Fibroblast of the aortic adventitia (primary cell): Measurements from ENCODE around the gene RAD51B. TPM values are rescaled to one million over a fixed set of nuclear protein-coding genes. Genes with fewer than 3 reads are reported as not detected.
A peak's percentile ranks its signal among the peaks of the same experiment; 100 is the strongest.

ENCODE experiments used
- DNase-seq: peaks from one replicate; pipeline ENCODE4 v3.0.0-alpha.2; 2010; ENCODE audit warnings: low read depth
- H3K4me3 ChIP-seq: 2 replicates; pipeline ENCODE4 v1.5.1; 2011; ENCODE audit warnings: low read depth, mild to moderate bottlenecking, control low read depth, low read length, moderate library complexity
- total RNA-seq: library from RNA; depleted of rRNA; stranded (reverse); fragments of >200 nt; gene quantifications from 2 replicates; pipeline ENCODE4 v1.2.3, GENCODE V29; 2012; ENCODE audit warnings: low replicate concordance
- TF ChIP-seq, protein P1 (sequence below): IDR thresholded peaks from 2 replicates; pipeline ENCODE4 v1.5.1; 2011; ENCODE audit warnings: mild to moderate bottlenecking, low read length, control low read depth, inconsistent platforms; ENCODE audit not compliant: insufficient read depth

The RAD51B gene
- total RNA-seq, 1 donor = 28.7 TPM

DNA sequence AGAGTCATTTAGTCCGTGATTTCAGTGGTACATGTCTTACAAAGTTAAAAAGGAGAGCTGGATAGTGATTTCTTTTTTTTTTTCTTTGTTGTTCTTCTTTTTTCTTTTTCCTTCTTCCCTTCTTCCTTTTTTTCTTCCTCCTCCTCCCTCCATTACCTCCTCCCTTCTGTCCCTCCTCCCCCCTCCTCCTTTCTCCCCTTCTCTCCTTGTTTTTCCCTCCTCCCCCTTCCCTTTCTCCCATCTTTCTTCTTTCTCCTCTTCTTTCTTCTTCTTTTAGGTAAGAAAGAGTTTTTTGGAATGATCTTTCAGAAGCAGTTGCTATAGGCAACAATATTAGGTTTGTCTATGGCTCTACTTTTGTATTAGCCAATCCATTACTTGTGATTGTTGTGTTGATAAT, 368.6 kb downstream of the RAD51B start:
- TF ChIP-seq, protein P1, sequence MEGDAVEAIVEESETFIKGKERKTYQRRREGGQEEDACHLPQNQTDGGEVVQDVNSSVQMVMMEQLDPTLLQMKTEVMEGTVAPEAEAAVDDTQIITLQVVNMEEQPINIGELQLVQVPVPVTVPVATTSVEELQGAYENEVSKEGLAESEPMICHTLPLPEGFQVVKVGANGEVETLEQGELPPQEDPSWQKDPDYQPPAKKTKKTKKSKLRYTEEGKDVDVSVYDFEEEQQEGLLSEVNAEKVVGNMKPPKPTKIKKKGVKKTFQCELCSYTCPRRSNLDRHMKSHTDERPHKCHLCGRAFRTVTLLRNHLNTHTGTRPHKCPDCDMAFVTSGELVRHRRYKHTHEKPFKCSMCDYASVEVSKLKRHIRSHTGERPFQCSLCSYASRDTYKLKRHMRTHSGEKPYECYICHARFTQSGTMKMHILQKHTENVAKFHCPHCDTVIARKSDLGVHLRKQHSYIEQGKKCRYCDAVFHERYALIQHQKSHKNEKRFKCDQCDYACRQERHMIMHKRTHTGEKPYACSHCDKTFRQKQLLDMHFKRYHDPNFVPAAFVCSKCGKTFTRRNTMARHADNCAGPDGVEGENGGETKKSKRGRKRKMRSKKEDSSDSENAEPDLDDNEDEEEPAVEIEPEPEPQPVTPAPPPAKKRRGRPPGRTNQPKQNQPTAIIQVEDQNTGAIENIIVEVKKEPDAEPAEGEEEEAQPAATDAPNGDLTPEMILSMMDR = no peak
- no peak for DNase-seq
- no peak overlapping the region for H3K4me3 ChIP-seq

DNA sequence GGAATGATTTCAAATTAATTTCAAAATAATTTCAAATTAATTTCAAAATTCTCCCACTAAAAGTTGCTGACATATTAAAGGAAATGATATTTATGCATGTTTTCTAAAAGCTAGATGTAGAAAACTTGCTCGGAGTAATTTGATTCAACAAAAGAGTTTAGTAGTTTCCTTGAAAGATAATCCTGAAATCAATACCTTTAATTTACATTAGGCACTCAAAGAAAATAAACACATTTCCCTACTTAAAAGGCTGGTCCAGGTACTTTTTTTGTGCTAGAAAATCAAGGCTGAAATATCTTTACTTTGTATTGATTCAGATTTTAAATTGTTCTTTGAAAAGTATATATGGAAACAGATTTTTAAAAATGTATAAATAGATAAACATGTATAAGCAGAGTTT, 370.5 kb downstream of the RAD51B start:
- TF ChIP-seq, protein P1 = no peak
- H3K4me3 ChIP-seq = no peak overlapping the region
- no peak for DNase-seq

DNA sequence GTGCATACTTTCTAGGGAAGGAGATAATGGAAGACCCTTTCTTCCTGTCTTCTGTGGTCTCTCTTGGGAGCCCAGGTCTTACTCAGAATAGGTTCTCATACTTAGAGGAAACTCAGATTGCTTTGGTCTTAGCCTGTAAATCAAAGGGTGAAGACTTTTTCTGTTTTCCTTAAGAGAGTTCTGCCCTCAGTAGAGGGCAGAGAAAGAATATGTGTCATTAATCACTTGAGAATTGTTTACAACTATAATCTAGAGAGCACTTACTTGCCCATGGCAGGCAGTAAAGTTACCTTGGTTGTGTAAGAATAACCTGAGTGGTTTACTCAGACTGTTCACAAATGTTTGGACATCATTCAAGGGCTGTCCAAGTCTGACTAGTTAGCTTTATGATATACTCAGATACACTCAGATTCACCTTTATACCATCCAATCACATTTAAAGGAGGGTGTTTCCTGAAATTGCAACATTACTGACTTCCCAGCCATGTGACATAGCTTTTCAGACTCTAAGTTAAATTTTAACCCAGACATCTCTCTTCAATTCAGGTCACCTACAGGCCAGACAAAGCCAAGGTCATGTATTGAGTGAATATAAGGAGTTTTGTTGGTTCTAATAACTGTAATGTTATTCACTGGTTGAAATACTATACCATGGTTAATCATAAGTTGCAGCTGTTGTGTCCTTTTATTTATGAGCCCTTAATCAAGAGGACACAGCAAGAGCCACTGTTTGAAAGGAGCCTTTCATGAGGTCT, 372.2 kb downstream of the RAD51B start:
- no peak overlapping the region for H3K4me3 ChIP-seq
- peak; percentile 66 for DNase-seq
- TF ChIP-seq, protein P1 = no peak

DNA sequence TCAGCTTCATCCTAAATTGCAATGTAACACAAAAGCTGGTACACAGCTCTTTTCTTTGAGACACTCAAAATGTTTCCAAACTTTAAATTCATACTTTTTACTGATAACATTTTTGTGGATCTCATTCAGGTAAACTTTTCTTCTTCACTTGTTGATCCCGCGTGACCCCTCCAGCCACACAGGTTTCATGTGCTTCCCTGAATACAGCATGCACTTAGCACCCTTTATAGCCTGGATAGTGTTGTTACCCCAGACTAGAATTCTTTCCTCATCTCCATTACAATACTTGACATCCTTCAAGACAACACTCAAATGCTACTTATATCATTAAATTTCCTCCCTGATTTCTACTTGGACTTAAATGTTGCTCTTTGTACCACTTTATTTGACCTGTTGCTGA, 373.4 kb downstream of the RAD51B start:
- TF ChIP-seq, protein P1 = no peak
- H3K4me3 ChIP-seq = no peak overlapping the region

DNA sequence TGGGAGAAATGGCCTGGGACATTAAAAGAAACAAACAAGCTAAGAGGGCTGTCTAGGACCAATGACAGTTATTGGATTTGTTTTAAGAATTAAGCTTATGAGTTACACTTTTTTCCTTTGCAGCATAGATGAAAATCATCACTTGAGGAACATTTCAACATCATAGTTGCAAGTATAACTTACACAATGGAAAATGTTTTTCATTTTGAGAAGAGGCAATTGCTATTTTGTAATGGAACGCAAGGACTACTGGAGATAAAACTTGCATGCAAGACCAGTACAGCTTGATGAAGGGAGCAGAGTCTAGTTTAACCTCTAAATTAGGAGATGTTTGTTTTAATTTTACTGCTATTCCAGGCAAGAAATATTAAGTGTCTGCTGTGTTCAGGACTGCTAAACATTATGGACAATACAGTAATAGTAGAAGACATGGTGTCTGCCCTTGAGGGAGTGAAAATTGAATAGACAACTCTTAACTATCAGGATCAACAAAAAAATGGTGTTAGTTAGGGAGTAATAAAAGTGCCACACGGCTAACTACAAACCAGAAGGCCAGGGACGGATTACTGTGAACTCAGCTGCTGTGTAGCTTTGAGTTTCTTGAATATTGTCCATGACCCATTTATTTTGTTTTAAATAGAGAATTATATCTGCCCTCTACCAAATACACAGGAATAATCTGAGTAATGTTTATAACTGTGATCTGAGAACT, 374.5 kb downstream of the RAD51B start:
- TF ChIP-seq, protein P1 = no peak
- H3K4me3 ChIP-seq = no peak overlapping the region
- peak; percentile 29 for DNase-seq

More for the DNA sequence above, 373.4 kb downstream of the RAD51B start:
- DNase-seq = no peak

DNA sequence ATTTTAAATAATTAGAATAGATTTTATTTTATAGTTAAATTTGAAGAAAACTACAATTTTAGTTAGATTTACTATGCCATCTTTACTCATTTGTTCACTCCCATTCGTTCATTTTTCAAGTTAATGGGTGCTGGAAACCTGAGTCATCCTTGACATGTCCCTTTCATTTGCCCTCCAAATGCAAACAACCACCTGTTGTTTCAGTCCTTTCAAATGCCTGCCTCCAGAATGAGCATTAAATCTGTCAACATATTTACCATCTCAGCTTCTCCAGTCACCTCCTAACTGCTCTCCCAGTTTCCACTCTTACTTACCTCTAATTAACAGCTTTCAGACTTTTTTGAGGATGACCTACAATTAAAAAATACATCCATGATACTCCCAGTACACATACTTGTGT, 375.5 kb downstream of the RAD51B start:
- no peak overlapping the region for H3K4me3 ChIP-seq
- no peak for DNase-seq
- TF ChIP-seq, protein P1 = no peak
